Osteocyte (in vitro differentiated cells): Measurements from ENCODE around the gene COL23A1. TPM values are rescaled to one million over a fixed set of nuclear protein-coding genes. Genes with fewer than 3 reads are reported as not detected.

Experiments
- DNase-seq: peaks from one replicate; pipeline ENCODE4 v3.0.0; 2021; ENCODE audit warnings: mixed read lengths; ENCODE audit not compliant: unreplicated experiment; ENCODE audit errors: extremely low spot score
- H3K27ac Mint-ChIP-seq: one replicate; pipeline ENCODE4 v1.8.0; 2021; ENCODE audit warnings: mild to moderate bottlenecking, mixed read lengths; ENCODE audit not compliant: unreplicated experiment
- H3K27me3 Mint-ChIP-seq: one replicate; pipeline ENCODE4 v1.8.0; 2021; ENCODE audit warnings: mixed read lengths; ENCODE audit not compliant: unreplicated experiment
- H3K36me3 Mint-ChIP-seq: one replicate; pipeline ENCODE4 v1.8.0; 2021; ENCODE audit warnings: mixed read lengths; ENCODE audit not compliant: unreplicated experiment
- H3K4me1 Mint-ChIP-seq: one replicate; pipeline ENCODE4 v1.8.0; 2021; ENCODE audit warnings: mixed read lengths; ENCODE audit not compliant: unreplicated experiment
- H3K4me3 Mint-ChIP-seq: one replicate; pipeline ENCODE4 v1.8.0; 2021; ENCODE audit warnings: mild to moderate bottlenecking, moderate library complexity, mixed read lengths; ENCODE audit not compliant: unreplicated experiment
- H3K9me3 Mint-ChIP-seq: one replicate; pipeline ENCODE4 v1.8.0; 2021; ENCODE audit warnings: mixed read lengths; ENCODE audit not compliant: unreplicated experiment
- total RNA-seq: library from RNA; stranded (reverse); gene quantifications from 2 replicates; pipeline ENCODE4 v1.2.1, GENCODE V29; 2021
- TF ChIP-seq, protein P1 (sequence below): fragments of 200-600 bp; sonication (generic); IDR thresholded peaks from 2 replicates; pipeline ENCODE4 v1.5.0; 2021; ENCODE audit warnings: antibody characterized with exemption, mild to moderate bottlenecking, moderate library complexity

COL23A1 gene
- total RNA-seq, 1 donor from 2014 or later = not detected

DNA sequence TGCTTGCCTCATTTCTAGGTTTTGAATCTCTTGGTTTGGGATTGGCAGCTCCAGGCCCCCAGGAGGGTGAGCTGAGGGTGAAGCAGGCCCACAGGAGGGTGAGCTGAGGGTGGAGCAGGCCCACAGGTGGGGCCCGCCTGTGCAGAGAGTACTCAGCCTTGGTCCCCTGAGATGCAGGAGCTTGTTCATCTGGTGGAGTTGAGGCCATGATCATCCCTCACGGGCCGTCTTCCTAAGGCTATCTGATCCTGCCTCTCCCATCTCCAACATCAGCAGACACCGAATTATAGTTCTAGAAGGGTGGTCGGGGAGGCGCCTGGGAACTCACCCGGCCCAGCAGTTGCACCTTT lies 225.9 kb downstream of the COL23A1 start:
- Mint-ChIP-seq H3K36me3 (no peaks in the 10 kb centered on the region), H3K27ac (no peak overlapping the region), H3K4me1 (no peaks in the 10 kb centered on the region), H3K9me3 (peaks cover 3% of the 10 kb centered on the region), H3K27me3 (peaks cover 7% of the 10 kb centered on the region), H3K4me3 (no peak overlapping the region)
- TF ChIP-seq, protein P1, sequence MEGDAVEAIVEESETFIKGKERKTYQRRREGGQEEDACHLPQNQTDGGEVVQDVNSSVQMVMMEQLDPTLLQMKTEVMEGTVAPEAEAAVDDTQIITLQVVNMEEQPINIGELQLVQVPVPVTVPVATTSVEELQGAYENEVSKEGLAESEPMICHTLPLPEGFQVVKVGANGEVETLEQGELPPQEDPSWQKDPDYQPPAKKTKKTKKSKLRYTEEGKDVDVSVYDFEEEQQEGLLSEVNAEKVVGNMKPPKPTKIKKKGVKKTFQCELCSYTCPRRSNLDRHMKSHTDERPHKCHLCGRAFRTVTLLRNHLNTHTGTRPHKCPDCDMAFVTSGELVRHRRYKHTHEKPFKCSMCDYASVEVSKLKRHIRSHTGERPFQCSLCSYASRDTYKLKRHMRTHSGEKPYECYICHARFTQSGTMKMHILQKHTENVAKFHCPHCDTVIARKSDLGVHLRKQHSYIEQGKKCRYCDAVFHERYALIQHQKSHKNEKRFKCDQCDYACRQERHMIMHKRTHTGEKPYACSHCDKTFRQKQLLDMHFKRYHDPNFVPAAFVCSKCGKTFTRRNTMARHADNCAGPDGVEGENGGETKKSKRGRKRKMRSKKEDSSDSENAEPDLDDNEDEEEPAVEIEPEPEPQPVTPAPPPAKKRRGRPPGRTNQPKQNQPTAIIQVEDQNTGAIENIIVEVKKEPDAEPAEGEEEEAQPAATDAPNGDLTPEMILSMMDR = no peak
- DNase-seq = no peak

DNA sequence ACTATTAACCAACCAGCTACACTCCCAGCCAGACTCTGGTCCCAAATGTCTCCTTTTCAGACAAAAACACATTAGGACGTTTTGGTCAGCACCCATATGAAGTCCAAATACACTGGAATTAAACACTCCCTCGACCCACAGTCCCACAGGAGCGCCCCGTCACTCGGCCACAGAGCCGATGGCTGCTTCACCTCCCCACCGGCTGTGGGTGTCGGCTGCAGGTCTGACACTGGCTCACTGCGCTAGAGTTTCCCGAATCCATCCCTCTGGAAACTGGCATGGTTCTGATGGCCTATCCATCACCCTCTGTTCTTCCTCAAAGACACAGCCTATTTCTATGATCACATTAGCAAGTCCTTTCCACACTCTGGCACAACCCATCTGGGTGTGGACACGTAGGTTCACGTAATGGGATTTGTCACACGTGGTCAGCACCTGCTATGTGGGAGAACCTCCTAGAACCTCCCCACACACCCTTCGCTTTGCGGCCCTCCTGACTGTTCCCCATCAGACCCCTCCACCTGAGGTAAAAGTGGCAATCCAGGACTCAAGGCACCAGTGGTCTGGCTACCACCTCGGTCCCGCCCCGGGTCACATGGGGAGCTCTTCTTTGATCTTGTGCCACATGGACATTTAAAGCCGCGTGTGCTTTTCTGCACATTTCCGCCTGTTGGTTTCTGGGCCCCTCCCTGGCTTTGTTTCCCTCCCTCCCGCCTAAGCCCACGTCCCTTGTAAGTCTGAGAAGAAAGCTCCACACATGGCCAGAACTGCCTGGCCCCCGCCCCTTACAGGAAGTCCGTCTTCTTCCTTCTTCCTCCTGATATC lies 226.5 kb downstream of the COL23A1 start:
- no peaks in the 10 kb centered on the region for H3K36me3 Mint-ChIP-seq
- H3K27ac Mint-ChIP-seq = no peak overlapping the region
- no peak overlapping the region for H3K4me3 Mint-ChIP-seq
- TF ChIP-seq, protein P1 = no peak
- peaks cover 3% of the 10 kb centered on the region for H3K9me3 Mint-ChIP-seq
- peaks cover 7% of the 10 kb centered on the region for H3K27me3 Mint-ChIP-seq
- DNase-seq = no peak
- H3K4me1 Mint-ChIP-seq = no peaks in the 10 kb centered on the region

DNA sequence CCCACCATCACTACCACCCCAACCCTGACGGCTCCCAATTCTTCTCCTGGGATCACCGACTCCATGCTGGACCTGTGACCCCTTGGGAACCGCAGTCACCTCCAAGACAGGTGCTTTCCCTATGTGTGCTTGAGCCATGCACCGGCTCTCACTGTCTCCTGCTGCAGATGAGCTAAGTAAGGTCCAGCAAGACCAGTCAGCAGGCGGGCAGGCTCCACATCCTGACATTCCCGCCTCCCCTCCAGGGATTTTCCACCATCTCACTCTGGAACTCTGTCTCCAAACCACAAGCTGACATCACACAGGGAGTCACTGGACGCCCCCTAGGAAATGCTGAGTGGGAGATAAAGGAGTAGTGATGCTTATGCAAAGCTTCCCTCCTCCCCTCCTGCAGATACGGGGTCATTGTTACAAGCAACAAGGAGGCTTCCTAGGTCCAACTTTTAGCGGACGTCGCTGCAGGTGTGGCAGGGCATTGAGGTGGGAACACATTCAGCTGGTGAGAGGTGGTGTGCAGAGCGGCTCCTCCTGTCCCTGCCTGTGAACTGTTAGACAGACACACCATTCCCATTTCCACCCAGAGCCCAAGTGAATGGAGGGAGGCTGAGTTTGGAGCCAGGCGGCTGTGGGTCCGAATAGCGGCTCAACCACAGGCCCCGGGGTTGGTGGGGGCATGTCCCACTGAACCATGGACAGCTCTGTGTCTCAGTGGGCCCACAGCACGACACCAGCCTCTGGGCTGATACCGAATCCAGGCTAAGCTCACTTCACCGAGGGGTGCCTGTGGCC lies 228.3 kb downstream of the COL23A1 start:
- DNase-seq = no peak
- peaks cover 7% of the 10 kb centered on the region for H3K27me3 Mint-ChIP-seq
- H3K36me3 Mint-ChIP-seq = no peaks in the 10 kb centered on the region
- TF ChIP-seq, protein P1 = no peak
- H3K4me3 Mint-ChIP-seq = no peak overlapping the region
- no peak overlapping the region for H3K27ac Mint-ChIP-seq
- H3K9me3 Mint-ChIP-seq = peaks cover 3% of the 10 kb centered on the region
- H3K4me1 Mint-ChIP-seq = peaks cover 7% of the 10 kb centered on the region

DNA sequence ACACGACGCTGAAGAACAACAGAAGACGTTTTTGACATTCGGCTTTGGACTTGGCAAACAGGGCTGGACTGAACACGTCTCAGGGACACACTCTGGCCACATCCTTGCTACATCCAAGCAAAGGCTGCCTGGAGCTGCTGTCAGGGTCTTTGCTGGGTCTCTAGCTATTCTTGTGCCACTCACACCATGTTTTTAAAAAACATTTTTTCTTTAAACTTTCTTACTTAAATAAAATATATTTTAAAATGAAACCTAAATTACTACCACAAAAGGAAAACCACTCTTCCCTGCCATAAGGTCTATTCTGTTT lies 229.3 kb downstream of the COL23A1 start:
- no peak for DNase-seq
- H3K27me3 Mint-ChIP-seq = peaks cover 7% of the 10 kb centered on the region
- H3K36me3 Mint-ChIP-seq = no peaks in the 10 kb centered on the region
- no peak overlapping the region for H3K4me3 Mint-ChIP-seq
- TF ChIP-seq, protein P1 = no peak
- H3K9me3 Mint-ChIP-seq = no peaks in the 10 kb centered on the region
- peaks cover 16% of the 10 kb centered on the region for H3K4me1 Mint-ChIP-seq
- H3K27ac Mint-ChIP-seq = no peak overlapping the region

DNA sequence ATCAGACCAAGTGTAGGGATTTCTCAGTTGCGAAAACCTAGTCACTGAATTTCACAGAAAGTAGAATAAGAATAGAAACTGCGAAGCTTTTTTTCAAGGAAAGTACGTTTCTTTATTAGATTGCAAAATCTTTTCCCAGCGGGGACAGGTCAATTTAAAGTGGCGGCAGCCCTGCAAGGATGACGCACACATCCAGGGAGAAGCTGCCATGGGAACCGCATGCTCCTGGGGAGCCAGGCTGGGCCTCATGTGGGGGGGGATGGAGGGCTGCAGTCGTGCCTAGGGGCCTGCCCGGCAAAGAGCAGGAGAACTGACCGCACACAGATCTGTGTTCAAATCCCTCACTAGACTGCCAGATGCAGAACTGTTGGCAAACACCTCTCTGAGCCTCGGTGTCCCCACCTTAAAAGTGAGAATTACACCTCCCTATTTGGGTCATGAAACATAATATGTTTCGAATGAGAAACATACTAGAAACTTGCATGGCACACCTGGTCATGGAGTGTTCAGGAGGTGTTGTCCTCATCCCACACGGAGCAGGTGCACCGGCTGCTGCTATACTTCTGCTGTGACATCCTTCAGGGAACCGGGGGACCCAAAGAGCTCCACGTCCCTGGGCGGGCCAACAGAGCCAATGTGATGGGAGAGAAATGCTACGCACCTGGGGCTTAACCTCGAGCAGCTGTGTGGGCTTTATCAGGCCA lies 229.8 kb downstream of the COL23A1 start:
- Mint-ChIP-seq H3K27ac (no peak overlapping the region), H3K27me3 (peaks cover 7% of the 10 kb centered on the region), H3K4me1 (peaks cover 18% of the 10 kb centered on the region), H3K36me3 (no peaks in the 10 kb centered on the region), H3K9me3 (no peaks in the 10 kb centered on the region), H3K4me3 (no peak overlapping the region)
- DNase-seq = no peak
- TF ChIP-seq, protein P1 = no peak
